GM18520 (cell line): ENCODE data around the gene NBDY.

Source experiments
- ATAC-seq: cut with Tn5 transposase; IDR thresholded peaks from one replicate; pipeline ENCODE4 v1.9.1; 2021; ENCODE audit not compliant: unreplicated experiment

NBDY gene

DNA sequence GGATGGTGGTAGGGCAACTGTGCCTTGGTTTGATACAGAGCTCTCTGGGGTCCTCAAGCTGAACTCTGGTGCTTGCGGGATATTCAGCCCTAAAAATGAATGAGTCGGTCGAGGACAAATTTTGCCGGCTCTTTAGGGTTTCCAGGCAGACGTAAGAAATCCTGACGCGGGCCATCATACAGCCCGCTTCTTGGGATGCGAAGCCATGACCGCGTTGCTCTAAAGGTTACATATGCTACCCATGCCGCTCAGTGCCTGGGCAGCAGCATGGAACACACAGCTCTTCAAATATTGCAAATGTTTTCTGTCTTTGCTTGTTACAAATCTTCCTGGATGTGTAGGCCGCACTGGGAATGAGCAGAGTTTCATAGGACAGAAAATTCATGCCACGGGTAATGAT, 55.6 kb downstream of the NBDY start:
- no peak for ATAC-seq

- ATAC-seq, result no peak
Observed at GRCh38 chrX:56785442-56785841, 56.4 kb downstream of the NBDY start.

- ATAC-seq, result no peak
Observed at GRCh38 chrX:56786889-56787733, 58.1 kb downstream of the NBDY start.

GRCh38 chrX:56787734-56788152, 58.7 kb downstream of the NBDY start:
- no peak for ATAC-seq

GRCh38 chrX:56788229-56788628, 59.2 kb downstream of the NBDY start:
- ATAC-seq, result no peak

- no peak for ATAC-seq
Observed at GRCh38 chrX:56788717-56789122, 59.7 kb downstream of the NBDY start.

GRCh38 chrX:56789518-56790070, 60.6 kb downstream of the NBDY start:
- no peak for ATAC-seq

GRCh38 chrX:56790778-56791177, 61.7 kb downstream of the NBDY start:
- no peak for ATAC-seq

DNA sequence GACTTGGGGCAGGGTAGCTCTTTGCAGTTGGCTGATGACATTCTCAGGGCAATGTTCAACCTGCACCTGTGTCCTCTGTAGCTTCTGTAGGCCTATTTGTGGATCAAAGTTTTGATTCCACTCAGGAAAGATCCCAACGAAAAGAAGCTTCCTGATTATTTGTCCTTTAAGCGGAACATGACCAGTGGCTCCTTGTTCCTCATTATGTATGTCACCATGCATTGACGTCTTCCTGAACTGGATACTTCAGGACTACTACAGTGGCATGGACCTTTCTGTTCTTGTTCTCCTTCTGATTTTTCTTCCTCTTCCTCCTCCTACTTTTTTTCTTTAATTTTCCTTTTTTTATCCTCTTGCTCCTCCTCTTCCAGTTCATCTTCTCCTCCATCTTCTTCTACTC, 62.4 kb downstream of the NBDY start:
- ATAC-seq, result no peak

- no peak for ATAC-seq
Observed at GRCh38 chrX:56792270-56793111, 63.4 kb downstream of the NBDY start.

- no peak for ATAC-seq
Observed at GRCh38 chrX:56793112-56793430, 64.0 kb downstream of the NBDY start.

GRCh38 chrX:56793521-56794320, 64.7 kb downstream of the NBDY start:
- no peak for ATAC-seq

GRCh38 chrX:56794404-56795230, 65.6 kb downstream of the NBDY start:
- ATAC-seq, result no peak

- ATAC-seq, result no peak
Observed at GRCh38 chrX:56795309-56795868, 66.3 kb downstream of the NBDY start.

- ATAC-seq, result no peak
Observed at GRCh38 chrX:56796641-56797395, 67.8 kb downstream of the NBDY start.

DNA sequence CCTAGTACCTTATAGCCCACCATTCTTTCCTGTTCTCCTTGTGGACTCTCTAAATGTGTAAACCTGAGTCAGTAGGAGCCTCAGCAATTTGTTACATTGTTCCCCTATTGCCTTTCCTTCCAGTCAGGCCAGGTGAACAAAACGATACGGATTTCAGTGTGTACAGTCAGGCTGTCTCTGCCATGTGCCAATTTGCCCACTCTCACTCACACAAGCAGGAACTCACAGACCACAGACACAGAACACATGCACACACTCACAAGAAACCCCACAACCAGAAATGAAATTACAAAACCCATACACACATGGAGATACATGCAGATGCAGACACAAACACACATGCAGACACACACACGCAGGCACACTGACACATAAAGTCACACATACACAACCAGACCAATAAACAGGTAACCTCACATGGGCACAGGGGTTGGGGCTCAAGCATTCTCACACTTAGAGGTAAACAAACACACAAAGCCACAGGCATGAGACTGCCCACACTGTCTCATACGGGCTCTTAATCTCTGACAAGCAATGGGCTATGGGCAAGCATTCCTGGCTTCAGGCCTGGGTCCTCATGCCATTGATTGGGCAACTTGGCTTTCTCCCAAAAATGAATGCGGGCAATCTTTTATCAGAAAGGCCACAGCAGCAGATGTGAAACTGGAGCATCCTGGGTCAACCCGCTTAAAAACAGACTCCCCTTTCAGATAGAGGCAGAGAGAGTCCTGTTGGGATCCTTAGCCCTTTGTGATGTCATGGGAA, 68.7 kb downstream of the NBDY start:
- ATAC-seq, result no peak

GRCh38 chrX:56798339-56798711, 69.3 kb downstream of the NBDY start:
- ATAC-seq, result no peak
